Stomach (tissue), 4 donors: Measurements from ENCODE around the gene MYH13.

ENCODE experiments used
- POLR2A ChIP-seq, 4 donors: fragments of 450-650 bp; IDR thresholded peaks; one replicate each; pipeline ENCODE4 v1.6.1; 2016; ENCODE audit warnings: antibody characterized with exemption in 4 of 4, control low read depth in 2 of 4, mild to moderate bottlenecking in 1 of 4, moderate library complexity in 1 of 4
- TF ChIP-seq, protein P1 (sequence below), 7 experiments: fragments of 450-650 bp in 4 of 7; fragments of 200-600 bp in 3 of 7; sonication (generic) in 3 of 7; IDR thresholded peaks; one replicate each; pipeline ENCODE4 v1.5.1; 2016 to 2019; ENCODE audit warnings: antibody characterized with exemption in 7 of 7, control low read depth in 2 of 7, mild to moderate bottlenecking in 1 of 7

DNA sequence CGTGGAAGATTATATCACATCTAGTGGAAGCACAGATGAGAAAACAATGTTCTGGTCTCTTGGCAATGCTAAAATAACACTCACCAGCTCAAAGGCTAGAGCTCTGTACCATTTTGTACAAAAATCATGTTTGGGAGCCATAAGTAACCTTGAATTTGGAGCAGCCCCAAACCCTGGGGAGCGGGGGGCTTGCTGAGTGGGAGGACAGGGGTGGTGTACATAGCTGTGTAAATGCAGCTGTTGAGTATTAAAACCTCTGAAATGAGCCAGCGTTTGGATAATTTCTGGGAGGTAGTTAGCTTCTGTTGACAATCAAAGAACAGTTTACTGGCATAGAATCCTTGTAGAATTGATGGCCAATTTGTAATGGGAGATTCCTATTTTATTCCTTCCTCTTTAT, 44.6 kb upstream of the MYH13 start:
- TF ChIP-seq POLR2A (IDR thresholded peaks at IDR 0.05), result no peak
- TF ChIP-seq, protein P1, sequence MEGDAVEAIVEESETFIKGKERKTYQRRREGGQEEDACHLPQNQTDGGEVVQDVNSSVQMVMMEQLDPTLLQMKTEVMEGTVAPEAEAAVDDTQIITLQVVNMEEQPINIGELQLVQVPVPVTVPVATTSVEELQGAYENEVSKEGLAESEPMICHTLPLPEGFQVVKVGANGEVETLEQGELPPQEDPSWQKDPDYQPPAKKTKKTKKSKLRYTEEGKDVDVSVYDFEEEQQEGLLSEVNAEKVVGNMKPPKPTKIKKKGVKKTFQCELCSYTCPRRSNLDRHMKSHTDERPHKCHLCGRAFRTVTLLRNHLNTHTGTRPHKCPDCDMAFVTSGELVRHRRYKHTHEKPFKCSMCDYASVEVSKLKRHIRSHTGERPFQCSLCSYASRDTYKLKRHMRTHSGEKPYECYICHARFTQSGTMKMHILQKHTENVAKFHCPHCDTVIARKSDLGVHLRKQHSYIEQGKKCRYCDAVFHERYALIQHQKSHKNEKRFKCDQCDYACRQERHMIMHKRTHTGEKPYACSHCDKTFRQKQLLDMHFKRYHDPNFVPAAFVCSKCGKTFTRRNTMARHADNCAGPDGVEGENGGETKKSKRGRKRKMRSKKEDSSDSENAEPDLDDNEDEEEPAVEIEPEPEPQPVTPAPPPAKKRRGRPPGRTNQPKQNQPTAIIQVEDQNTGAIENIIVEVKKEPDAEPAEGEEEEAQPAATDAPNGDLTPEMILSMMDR (IDR thresholded peaks at IDR 0.05), result no peak
